ENCODE results near the gene AKT1S1. TPM values are rescaled to one million over a fixed set of nuclear protein-coding genes. Genes with fewer than 3 reads are reported as not detected.

AKT1S1 gene
- total RNA-seq, 1 donor from 2014 or later: 2.3 TPM

DNA sequence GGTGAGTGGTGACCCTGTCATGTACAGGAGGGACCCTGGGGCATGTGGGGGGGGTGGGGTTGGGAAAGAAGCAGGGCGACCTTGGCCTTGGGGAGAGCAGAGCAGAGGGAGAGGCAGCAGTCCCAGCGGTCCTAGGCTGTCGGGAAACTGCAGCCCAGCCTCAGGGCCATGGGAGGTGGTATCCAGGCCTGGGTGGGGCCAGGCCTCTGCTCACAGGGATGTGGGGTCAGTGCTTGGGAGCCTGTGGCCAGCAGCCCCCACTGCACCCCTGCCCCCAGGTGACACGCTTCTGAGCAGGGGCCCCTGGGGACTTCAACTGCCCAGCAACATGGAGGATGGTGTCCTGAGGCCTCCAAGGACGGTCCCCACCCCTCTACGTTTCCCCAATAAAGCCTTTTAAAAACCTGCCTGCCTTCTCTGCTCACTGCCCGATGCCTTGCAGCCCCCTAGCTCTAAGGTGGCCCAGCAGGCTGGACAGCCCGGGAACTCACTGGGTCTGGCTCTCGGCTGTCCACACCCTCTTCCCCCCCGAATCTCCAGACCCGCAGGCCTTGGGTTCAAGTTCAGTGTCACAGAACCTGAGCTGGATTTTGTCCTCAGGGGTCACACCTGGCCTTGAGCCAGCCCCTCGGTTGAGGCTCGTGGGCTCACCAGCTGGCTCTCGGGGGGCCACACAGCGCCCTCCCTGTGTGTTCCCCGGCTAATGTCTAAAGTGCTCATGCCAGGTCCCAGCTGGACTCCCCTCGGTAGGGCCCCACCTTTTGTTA, 16.6 kb downstream of the AKT1S1 start:
- H3K9me3 Mint-ChIP-seq: no peaks in the 10 kb centered on the region
- no peak overlapping the region for H3K4me2 ChIP-seq
- TF ChIP-seq EZH2phosphoT487 (IDR thresholded peaks at IDR 0.05) (no peak), EZH2 (IDR thresholded peaks at IDR 0.05) (no peak)
- TF ChIP-seq, protein P1, sequence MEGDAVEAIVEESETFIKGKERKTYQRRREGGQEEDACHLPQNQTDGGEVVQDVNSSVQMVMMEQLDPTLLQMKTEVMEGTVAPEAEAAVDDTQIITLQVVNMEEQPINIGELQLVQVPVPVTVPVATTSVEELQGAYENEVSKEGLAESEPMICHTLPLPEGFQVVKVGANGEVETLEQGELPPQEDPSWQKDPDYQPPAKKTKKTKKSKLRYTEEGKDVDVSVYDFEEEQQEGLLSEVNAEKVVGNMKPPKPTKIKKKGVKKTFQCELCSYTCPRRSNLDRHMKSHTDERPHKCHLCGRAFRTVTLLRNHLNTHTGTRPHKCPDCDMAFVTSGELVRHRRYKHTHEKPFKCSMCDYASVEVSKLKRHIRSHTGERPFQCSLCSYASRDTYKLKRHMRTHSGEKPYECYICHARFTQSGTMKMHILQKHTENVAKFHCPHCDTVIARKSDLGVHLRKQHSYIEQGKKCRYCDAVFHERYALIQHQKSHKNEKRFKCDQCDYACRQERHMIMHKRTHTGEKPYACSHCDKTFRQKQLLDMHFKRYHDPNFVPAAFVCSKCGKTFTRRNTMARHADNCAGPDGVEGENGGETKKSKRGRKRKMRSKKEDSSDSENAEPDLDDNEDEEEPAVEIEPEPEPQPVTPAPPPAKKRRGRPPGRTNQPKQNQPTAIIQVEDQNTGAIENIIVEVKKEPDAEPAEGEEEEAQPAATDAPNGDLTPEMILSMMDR (IDR thresholded peaks at IDR 0.05): no peak
- H3K4me3 ChIP-seq: no peak overlapping the region
- no peak overlapping the region for H3K27ac Mint-ChIP-seq
- no peaks in the 10 kb centered on the region for H3K9me3 ChIP-seq (ENCODE audit: low read depth)
- H3K79me2 ChIP-seq (ENCODE audit: low read depth): peaks cover 35% of the 10 kb centered on the region
- peaks cover 28% of the 10 kb centered on the region for H3K4me1 Mint-ChIP-seq
- peaks cover 91% of the 10 kb centered on the region for H3F3A ChIP-seq (ENCODE audit: low read depth)
- no peak for DNase-seq (ENCODE audit: low spot score)
- H3K27ac ChIP-seq: no peak overlapping the region
- H3K27me3 Mint-ChIP-seq (ENCODE audit: insufficient read depth, low read depth): peaks cover 20% of the 10 kb centered on the region
- H3K9ac ChIP-seq: no peak overlapping the region
- no peaks in the 10 kb centered on the region for H3K36me3 ChIP-seq
- no peaks in the 10 kb centered on the region for H3K27me3 ChIP-seq
- H4K20me1 ChIP-seq (ENCODE audit: low read depth): peaks cover 98% of the 10 kb centered on the region
- no peak overlapping the region for H2AFZ ChIP-seq (replicated peaks)
- H3K4me3 Mint-ChIP-seq: peak overlapping the region; percentile 65
- H3K4me1 ChIP-seq: peaks cover under 1% of the 10 kb centered on the region
- peaks cover 29% of the 10 kb centered on the region for H3K36me3 Mint-ChIP-seq

DNA sequence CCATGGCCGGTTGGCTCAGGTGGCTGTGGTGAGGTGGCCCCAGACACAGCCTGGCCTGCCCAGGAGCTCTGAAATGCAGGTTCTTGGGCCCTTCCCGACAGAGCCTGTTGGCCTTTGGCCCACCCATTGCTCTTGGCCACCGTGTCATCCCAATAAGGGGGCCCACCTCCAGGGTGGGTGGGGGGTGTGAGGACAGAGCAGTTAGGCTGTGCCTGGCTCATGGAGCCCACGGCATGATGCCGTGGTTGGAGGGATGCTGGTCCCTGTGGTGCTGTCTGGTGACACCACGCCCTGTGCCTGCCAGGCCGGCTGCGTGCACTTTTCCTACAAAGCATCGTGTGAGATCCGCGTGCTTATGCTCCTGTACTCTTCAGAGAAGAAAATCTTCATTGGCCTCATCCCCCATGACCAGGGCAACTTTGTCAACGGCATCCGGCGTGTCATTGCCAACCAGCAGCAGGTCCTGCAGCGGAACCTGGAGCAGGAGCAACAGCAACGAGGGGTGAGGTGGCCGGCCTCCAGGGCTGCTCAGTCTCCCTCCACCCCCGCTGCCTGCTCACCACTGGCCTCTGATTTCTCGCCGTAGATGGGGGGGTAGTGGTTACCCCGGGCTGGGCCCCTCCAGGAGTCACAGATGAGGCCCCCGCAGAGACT, 17.3 kb downstream of the AKT1S1 start:
- Mint-ChIP-seq H3K27ac (peak overlapping the region; percentile 74), H3K27me3 (ENCODE audit: insufficient read depth, low read depth) (peaks cover 21% of the 10 kb centered on the region), H3K36me3 (peaks cover 28% of the 10 kb centered on the region), H3K4me3 (peak overlapping the region; percentile 60), H3K4me1 (peaks cover 21% of the 10 kb centered on the region), H3K9me3 (no peaks in the 10 kb centered on the region)
- Histone ChIP-seq H3K79me2 (ENCODE audit: low read depth) (peaks cover 35% of the 10 kb centered on the region), H3K9ac (no peak overlapping the region), H3K4me3 (no peak overlapping the region), H3K9me3 (ENCODE audit: low read depth) (no peaks in the 10 kb centered on the region), H3K36me3 (no peaks in the 10 kb centered on the region), H3K4me1 (no peaks in the 10 kb centered on the region), H3K27ac (peak overlapping the region; percentile 13), H3F3A (ENCODE audit: low read depth) (peaks cover 91% of the 10 kb centered on the region), H2AFZ (replicated peaks) (no peak overlapping the region), H3K27me3 (no peaks in the 10 kb centered on the region), H3K4me2 (no peak overlapping the region), H4K20me1 (ENCODE audit: low read depth) (peaks cover 99% of the 10 kb centered on the region)
- no peak for DNase-seq (ENCODE audit: low spot score)
- TF ChIP-seq EZH2 (IDR thresholded peaks at IDR 0.05) (no peak), EZH2phosphoT487 (IDR thresholded peaks at IDR 0.05) (no peak)
- TF ChIP-seq, protein P1 (IDR thresholded peaks at IDR 0.05): no peak

DNA sequence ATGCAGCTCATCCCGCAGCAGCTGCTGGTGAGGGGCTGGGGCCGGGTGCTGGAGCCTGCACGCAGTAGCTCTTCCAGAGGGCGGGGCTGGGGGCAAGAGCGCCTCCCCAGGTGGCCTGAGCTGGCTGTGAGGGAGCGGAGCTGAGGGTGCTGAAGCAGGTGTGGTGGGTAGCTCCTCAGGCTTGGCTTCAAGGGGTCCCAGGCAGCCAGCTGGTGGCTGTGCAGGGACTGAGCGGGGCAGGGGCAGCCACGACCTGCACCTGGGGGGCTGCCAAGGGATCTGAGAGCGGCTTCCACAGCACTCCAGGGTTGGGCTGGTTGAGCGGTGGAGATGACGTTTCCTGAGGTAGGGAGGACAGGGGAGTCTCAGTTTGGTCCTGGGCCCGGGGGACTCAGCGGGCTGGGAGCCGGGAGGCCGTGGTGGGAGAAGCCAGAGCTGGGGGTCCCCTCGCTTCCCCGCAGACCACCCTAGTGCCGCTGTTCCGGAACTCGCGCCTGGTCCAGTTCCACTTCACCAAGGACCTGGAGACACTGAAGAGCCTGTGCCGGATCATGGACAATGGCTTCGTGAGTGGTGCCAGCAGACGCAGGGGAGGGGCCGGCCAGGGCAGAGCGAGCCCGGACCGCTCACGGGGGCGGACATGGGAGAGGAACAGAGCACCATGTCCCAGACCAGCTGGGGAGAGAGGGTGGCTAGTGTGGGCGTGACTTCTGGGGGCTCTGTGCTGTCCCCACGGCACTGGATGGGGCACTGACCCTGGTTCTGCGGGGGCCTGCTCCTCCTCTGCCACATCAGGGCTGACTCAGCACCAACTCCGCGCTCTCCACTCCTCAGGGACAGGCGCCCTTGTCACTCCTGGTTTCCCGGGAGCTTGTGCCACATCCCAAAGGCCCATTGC, 18.8 kb downstream of the AKT1S1 start:
- Histone ChIP-seq H3K4me1 (no peaks in the 10 kb centered on the region), H4K20me1 (ENCODE audit: low read depth) (peaks cover 99% of the 10 kb centered on the region), H3F3A (ENCODE audit: low read depth) (peaks cover 85% of the 10 kb centered on the region), H3K36me3 (no peaks in the 10 kb centered on the region), H2AFZ (replicated peaks) (no peak overlapping the region), H3K27ac (peak overlapping the region; percentile 53), H3K79me2 (ENCODE audit: low read depth) (peaks cover 36% of the 10 kb centered on the region), H3K9me3 (ENCODE audit: low read depth) (no peaks in the 10 kb centered on the region), H3K9ac (no peak overlapping the region), H3K27me3 (no peaks in the 10 kb centered on the region), H3K4me3 (no peak overlapping the region), H3K4me2 (no peak overlapping the region)
- no peaks in the 10 kb centered on the region for H3K9me3 Mint-ChIP-seq
- no peak for DNase-seq (ENCODE audit: low spot score)
- H3K27me3 Mint-ChIP-seq (ENCODE audit: insufficient read depth, low read depth): peaks cover 19% of the 10 kb centered on the region
- no peak overlapping the region for H3K4me3 Mint-ChIP-seq
- peaks cover 17% of the 10 kb centered on the region for H3K36me3 Mint-ChIP-seq
- H3K4me1 Mint-ChIP-seq: peaks cover 17% of the 10 kb centered on the region
- no peak overlapping the region for H3K27ac Mint-ChIP-seq
- TF ChIP-seq, protein P1 (IDR thresholded peaks at IDR 0.05): no peak
- TF ChIP-seq EZH2phosphoT487 (IDR thresholded peaks at IDR 0.05): no peak
- TF ChIP-seq EZH2 (IDR thresholded peaks at IDR 0.05): no peak

Data from neural progenitor cell (in vitro differentiated cells).